Upper lobe of left lung (tissue), 4 donors: Measurements from ENCODE around the gene PTPRR.

Experiments used
- EP300 ChIP-seq, 4 donors: sonication (generic); formaldehyde crosslinking; IDR thresholded peaks; one replicate each; pipeline ENCODE4 v1.5.1; 2017; ENCODE audit warnings: antibody characterized with exemption in 4 of 4, control low read depth in 2 of 4
- POLR2A ChIP-seq, 4 donors: fragments of 450-650 bp; IDR thresholded peaks; one replicate each; pipeline ENCODE4 v1.5.1; 2016 to 2017; ENCODE audit warnings: antibody characterized with exemption in 4 of 4, mild to moderate bottlenecking in 2 of 4
- TF ChIP-seq, protein P1 (sequence below), 6 experiments: fragments of 450-650 bp in 4 of 6; fragments of 200-600 bp in 2 of 6; sonication (generic) in 2 of 6; IDR thresholded peaks; one replicate each; pipeline ENCODE4 v1.5.1; 2016 to 2019; ENCODE audit warnings: antibody characterized with exemption in 6 of 6

GRCh38 chr12:70908978-70909377, 11.6 kb downstream of the PTPRR start:
- TF ChIP-seq, protein P1, sequence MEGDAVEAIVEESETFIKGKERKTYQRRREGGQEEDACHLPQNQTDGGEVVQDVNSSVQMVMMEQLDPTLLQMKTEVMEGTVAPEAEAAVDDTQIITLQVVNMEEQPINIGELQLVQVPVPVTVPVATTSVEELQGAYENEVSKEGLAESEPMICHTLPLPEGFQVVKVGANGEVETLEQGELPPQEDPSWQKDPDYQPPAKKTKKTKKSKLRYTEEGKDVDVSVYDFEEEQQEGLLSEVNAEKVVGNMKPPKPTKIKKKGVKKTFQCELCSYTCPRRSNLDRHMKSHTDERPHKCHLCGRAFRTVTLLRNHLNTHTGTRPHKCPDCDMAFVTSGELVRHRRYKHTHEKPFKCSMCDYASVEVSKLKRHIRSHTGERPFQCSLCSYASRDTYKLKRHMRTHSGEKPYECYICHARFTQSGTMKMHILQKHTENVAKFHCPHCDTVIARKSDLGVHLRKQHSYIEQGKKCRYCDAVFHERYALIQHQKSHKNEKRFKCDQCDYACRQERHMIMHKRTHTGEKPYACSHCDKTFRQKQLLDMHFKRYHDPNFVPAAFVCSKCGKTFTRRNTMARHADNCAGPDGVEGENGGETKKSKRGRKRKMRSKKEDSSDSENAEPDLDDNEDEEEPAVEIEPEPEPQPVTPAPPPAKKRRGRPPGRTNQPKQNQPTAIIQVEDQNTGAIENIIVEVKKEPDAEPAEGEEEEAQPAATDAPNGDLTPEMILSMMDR (IDR thresholded peaks at IDR 0.05): no peak
- TF ChIP-seq POLR2A (IDR thresholded peaks at IDR 0.05) (no peak), EP300 (IDR thresholded peaks at IDR 0.05) (no peak)
